Esophagus muscularis mucosa (tissue), 4 donors: ENCODE results near the gene PDIA5.

Experiments used
- CTCF ChIP-seq, 3 experiments: fragments of 200-600 bp in 2 of 3; fragments of 450-650 bp in 1 of 3; sonication (generic) in 2 of 3; IDR thresholded peaks; one replicate each; pipeline ENCODE4 v1.5.1; 2017 to 2019; ENCODE audit warnings: antibody characterized with exemption in 3 of 3, mild to moderate bottlenecking in 2 of 3, moderate library complexity in 1 of 3
- EP300 ChIP-seq: sonication (generic); formaldehyde crosslinking; IDR thresholded peaks from one replicate; pipeline ENCODE4 v1.6.1; 2017; ENCODE audit warnings: antibody characterized with exemption
- POLR2A ChIP-seq: fragments of 450-650 bp; IDR thresholded peaks from one replicate; pipeline ENCODE4 v1.6.1; 2017; ENCODE audit warnings: antibody characterized with exemption, moderate library complexity, mild to moderate bottlenecking, low read depth
- POLR2AphosphoS5 ChIP-seq, 2 donors: sonication (generic); formaldehyde crosslinking; IDR thresholded peaks; one replicate each; pipeline ENCODE4 v1.6.1; 2017; ENCODE audit warnings: antibody characterized with exemption in 2 of 2

GRCh38 chr3:123169492-123169929 is 102.7 kb downstream of the PDIA5 start:
- TF ChIP-seq CTCF (IDR thresholded peaks at IDR 0.05): no peak
- TF ChIP-seq POLR2A: no peak
- TF ChIP-seq EP300: no peak
- no peak for TF ChIP-seq POLR2AphosphoS5 (IDR thresholded peaks at IDR 0.05)
